Breast epithelium (tissue), 4 donors: ENCODE measurements around the gene CABLES1. TPM values are rescaled to one million over a fixed set of nuclear protein-coding genes. Genes with fewer than 3 reads are reported as not detected.

ENCODE experiments used
- DNase-seq, 2 donors: peaks; one replicate each; pipeline ENCODE4 v3.0.0-alpha.2; 2019; ENCODE audit warnings: low spot score in 2 of 2
- H3K27ac ChIP-seq, 2 donors: fragments of 200-600 bp; sonication (generic) in 1 of 2; one replicate each; pipeline ENCODE4 v1.5.1; 2016 to 2019; ENCODE audit warnings: mild to moderate bottlenecking in 1 of 2
- H3K27me3 ChIP-seq, 2 donors: fragments of 200-600 bp; sonication (generic) in 1 of 2; one replicate each; pipeline versions ENCODE4 v1.5.1 to v1.6.0; 2017 to 2019; ENCODE audit warnings: control low read depth in 1 of 2, mild to moderate bottlenecking in 1 of 2
- H3K36me3 ChIP-seq: fragments of 200-600 bp; one replicate; pipeline ENCODE4 v1.5.1; 2019
- H3K4me1 ChIP-seq, 2 donors: fragments of 200-600 bp; sonication (generic); one replicate each; pipeline ENCODE4 v1.5.1; 2016 to 2019; ENCODE audit warnings: control low read depth in 1 of 2
- H3K4me3 ChIP-seq, 3 donors: fragments of 200-600 bp; sonication (generic); 1 replicate in 2 of 3; 2 replicates in 1 of 3; pipeline ENCODE4 v1.5.1; 2016 to 2019; ENCODE audit warnings: mild to moderate bottlenecking in 3 of 3, moderate library complexity in 2 of 3
- H3K9me3 ChIP-seq, 2 donors: fragments of 200-600 bp; sonication (generic) in 1 of 2; one replicate each; pipeline ENCODE4 v1.5.1; 2016 to 2019; ENCODE audit warnings: control low read depth in 1 of 2
- CTCF ChIP-seq, 3 donors: fragments of 450-650 bp; IDR thresholded peaks; one replicate each; pipeline ENCODE4 v1.5.1; 2016 to 2017; ENCODE audit warnings: antibody characterized with exemption in 3 of 3, mild to moderate bottlenecking in 3 of 3, moderate library complexity in 3 of 3
- POLR2A ChIP-seq: fragments of 450-650 bp; IDR thresholded peaks from one replicate; pipeline ENCODE4 v1.6.1; 2016; ENCODE audit warnings: antibody characterized with exemption, mild to moderate bottlenecking, moderate library complexity
- POLR2AphosphoS5 ChIP-seq, 3 donors: sonication (generic); formaldehyde crosslinking; IDR thresholded peaks; one replicate each; pipeline ENCODE4 v1.6.1; 2017; ENCODE audit warnings: antibody characterized with exemption in 3 of 3
- intact Hi-C: fragments of 100-400 bp; cut with DNase I; formaldehyde crosslinking; loops from one replicate; pipeline ENCODE4 v1.15.1; 2023; ENCODE audit warnings: low total_unique reads
- total RNA-seq, 3 donors: library from RNA; depleted of rRNA; stranded (reverse); fragments of >200 nt; gene quantifications; one replicate each; pipeline ENCODE4 v1.1.0, GENCODE V29; 2016

CABLES1 gene
- total RNA-seq, 3 donors from 2014 or later: 18.1 to 28.7 (median 22.3) TPM

DNA sequence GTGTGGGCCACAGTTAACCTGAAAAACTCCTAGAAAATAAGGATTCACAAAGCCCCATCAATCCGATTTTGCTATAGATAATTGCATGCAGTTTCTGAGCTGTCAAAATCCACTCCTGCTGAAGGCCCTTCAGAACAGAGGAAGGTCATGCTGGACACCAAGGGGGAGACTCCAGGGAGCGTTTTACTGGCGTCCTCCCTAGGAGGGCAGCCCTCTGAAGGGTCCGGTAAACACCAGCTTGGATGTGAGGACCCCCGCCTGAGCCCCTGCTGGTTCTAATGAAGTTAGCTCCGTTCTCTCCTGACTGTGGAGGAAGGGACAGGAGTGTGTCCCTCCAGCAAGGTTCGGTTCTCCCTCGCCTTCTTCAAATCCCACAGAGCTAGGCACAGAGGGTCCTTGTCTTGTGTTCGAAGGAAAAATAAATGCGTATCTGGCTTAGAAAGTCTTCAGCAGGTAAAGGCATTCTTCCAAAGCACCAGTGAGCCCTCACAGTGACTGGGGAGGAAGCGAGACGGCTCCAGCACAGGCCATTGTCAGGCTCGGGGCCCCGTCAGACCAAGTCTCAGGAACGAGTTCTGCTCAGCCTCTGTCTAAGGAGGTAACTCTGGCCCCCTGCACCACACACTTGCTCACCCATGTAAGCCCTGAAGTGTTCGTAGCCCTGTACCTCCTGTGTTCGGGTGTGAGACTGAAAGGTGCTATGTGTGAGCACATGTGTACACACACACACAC, 41.6 kb downstream of the CABLES1 start:
- no peak overlapping the region for H3K4me3 ChIP-seq
- H3K9me3 ChIP-seq: no peaks in the 10 kb centered on the region
- no peak for DNase-seq
- no peaks in the 10 kb centered on the region for H3K4me1 ChIP-seq
- H3K27ac ChIP-seq: no peak overlapping the region
- intact Hi-C loops: no loop called here
- no peaks in the 10 kb centered on the region for H3K36me3 ChIP-seq
- TF ChIP-seq CTCF (IDR thresholded peaks at IDR 0.05): no peak
- TF ChIP-seq POLR2AphosphoS5 (IDR thresholded peaks at IDR 0.05): no peak
- no peak for TF ChIP-seq POLR2A
- no peaks in the 10 kb centered on the region for H3K27me3 ChIP-seq

DNA sequence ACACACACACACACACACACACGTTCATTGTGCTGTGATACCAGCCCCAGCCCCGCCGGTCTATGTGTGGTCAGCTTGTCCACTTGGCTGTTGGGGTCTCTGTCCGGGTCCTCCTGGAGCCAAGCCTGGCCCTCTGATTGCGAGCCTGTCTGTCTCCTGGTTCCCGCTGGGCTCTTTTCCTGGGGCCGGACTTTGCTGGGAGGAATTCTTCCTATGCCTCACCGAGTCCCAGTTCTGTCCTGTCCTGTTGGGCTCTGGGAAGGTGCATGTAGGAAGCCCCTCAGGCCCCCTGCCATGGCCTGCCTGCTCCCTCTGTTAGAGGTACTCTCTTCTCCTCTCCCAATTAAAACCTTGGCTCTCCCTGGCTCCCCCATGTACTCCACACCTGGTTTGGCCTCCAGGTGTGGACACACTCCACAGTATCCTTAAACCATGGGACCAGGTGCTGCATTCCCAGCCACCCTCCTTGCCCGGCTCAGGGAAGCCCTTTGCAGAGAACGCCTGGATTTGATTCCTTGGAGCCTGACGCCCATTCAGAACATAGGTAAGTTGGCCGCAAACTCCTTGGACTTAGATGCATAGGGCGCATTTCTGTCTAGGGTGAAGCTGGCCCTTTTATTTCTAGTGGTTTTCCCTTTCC, 42.3 kb downstream of the CABLES1 start:
- no peaks in the 10 kb centered on the region for H3K36me3 ChIP-seq
- peak overlapping the region; percentile 12 to 54 for H3K27ac ChIP-seq
- TF ChIP-seq CTCF (IDR thresholded peaks at IDR 0.05) (no peak), POLR2AphosphoS5 (IDR thresholded peaks at IDR 0.05) (no peak), POLR2A (no peak)
- no peaks in the 10 kb centered on the region for H3K27me3 ChIP-seq
- no peak overlapping the region for H3K4me3 ChIP-seq
- DNase-seq: no peak
- no peaks in the 10 kb centered on the region for H3K4me1 ChIP-seq
- no peaks in the 10 kb centered on the region for H3K9me3 ChIP-seq
- intact Hi-C loops: no loop called here

DNA sequence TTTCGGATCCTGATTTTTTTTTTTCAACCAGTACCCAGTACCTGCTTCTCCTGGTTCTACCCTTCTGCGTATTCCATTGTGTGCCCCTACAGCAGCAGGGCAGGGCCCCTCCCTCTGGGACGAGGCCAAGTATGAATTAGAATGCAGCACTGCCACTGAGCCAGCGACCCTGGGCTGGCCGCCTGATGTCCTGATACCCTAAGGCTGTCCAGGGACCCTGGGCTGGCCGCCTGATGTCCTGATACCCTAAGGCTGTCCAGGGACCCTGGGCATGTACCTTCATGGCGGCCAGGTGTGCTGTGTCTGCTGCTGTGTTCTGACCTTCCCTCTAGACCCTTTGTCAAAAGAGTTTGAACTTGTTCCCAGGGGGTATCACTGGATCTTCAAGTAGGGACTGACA, 42.9 kb downstream of the CABLES1 start:
- no peak overlapping the region for H3K4me3 ChIP-seq
- TF ChIP-seq POLR2A: no peak
- no peak for TF ChIP-seq POLR2AphosphoS5 (IDR thresholded peaks at IDR 0.05)
- TF ChIP-seq CTCF (IDR thresholded peaks at IDR 0.05): no peak
- H3K9me3 ChIP-seq: no peaks in the 10 kb centered on the region
- DNase-seq: no peak
- no peaks in the 10 kb centered on the region for H3K27me3 ChIP-seq
- intact Hi-C loops: no loop called here
- no peaks in the 10 kb centered on the region for H3K36me3 ChIP-seq
- peak overlapping the region; percentile 38 to 54 for H3K27ac ChIP-seq
- H3K4me1 ChIP-seq: no peaks in the 10 kb centered on the region

GRCh38 chr18:23178661-23179081, 43.4 kb downstream of the CABLES1 start:
- no peaks in the 10 kb centered on the region for H3K4me1 ChIP-seq
- DNase-seq: no peak
- H3K4me3 ChIP-seq: no peak overlapping the region
- intact Hi-C loops: no loop called here
- no peaks in the 10 kb centered on the region for H3K36me3 ChIP-seq
- no peaks in the 10 kb centered on the region for H3K27me3 ChIP-seq
- TF ChIP-seq POLR2AphosphoS5 (IDR thresholded peaks at IDR 0.05) (no peak), CTCF (IDR thresholded peaks at IDR 0.05) (no peak), POLR2A (no peak)
- no peaks in the 10 kb centered on the region for H3K9me3 ChIP-seq
- H3K27ac ChIP-seq: peak overlapping the region; percentile 38 to 54

DNA sequence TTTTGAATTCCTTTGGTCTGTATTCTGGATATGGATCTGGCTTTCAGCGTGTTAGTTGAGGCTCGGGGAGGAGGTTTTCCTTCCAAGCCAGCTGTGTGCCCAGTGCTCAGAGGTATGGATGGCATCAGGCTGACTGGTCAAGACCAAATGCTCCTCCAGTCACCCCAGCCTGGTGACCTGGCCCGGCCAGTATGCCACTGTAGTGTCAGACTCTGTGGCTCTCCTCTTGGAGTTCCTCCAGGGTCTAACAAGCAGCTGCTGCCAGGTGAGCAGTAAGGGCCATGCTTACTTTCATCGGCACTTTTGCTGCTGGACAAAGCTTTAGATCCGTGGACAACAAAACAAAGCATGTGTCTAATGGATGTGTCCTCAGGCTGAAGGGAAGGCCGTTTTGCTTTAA, 44.1 kb downstream of the CABLES1 start:
- intact Hi-C loops: no loop called here
- H3K4me3 ChIP-seq: no peak overlapping the region
- DNase-seq: no peak
- no peaks in the 10 kb centered on the region for H3K27me3 ChIP-seq
- H3K27ac ChIP-seq: peak overlapping the region; percentile 54 to 72
- H3K9me3 ChIP-seq: no peaks in the 10 kb centered on the region
- H3K36me3 ChIP-seq: no peaks in the 10 kb centered on the region
- TF ChIP-seq POLR2A (no peak), POLR2AphosphoS5 (IDR thresholded peaks at IDR 0.05) (no peak), CTCF (IDR thresholded peaks at IDR 0.05) (no peak)
- no peaks in the 10 kb centered on the region for H3K4me1 ChIP-seq
